ENCODE measurements around the gene TEX264.

The TEX264 gene

DNA sequence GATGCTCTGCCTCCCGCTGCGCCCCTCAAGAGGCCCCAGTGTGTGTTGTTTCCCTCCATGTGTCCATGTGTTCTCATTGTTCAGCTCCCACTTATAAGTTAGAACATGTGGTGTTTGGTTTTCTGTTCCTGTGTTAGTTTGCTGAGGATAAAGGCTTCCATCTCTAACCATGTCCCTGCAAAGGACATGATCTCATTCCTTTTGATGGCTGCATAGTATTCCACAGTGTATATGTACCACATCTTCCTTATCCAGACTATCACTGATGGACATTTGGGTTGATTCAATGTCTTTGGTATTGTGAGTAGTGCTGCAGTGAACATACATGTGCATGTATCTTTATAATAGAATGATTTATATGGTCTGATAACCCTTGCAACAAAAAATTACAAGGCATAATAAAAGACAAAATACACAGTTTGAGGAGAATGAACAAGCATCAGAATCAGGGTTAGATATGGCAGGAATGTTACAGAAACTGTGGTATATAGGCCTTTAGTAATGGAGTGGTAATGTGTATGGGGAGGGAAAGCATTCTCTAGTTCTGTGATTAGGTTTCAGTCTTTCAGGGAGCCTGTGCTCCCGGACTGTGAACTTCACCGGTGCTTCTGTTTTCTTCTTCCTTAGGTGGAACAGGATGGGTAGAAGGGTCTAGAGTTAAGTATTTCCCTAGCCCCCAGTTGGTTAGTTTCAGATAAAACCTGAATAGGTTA lies 63.0 kb downstream of the TEX264 start:
- no peak overlapping the region for H2AFZ ChIP-seq (ENCODE audit: low read length)
- no peaks in the 10 kb centered on the region for H3K9me3 ChIP-seq (replicated peaks in 1 of 2; ENCODE audit: control insufficient read depth in 2 of 2, insufficient read depth in 1 of 2, low read depth in 1 of 2, low read length in 2 of 2)
- H3K4me3 ChIP-seq (ENCODE audit: low read length in 2 of 2): no peak overlapping the region
- H2AK5ac ChIP-seq (ENCODE audit: low read depth, low read length): no peak overlapping the region
- H4K91ac ChIP-seq (ENCODE audit: low read depth, low read length, poor library complexity): no peak overlapping the region
- H2BK12ac ChIP-seq (ENCODE audit: low read length): no peak overlapping the region
- H3K36me3 ChIP-seq (replicated peaks in 1 of 2; ENCODE audit: control insufficient read depth in 2 of 2, insufficient read depth in 2 of 2, low read length in 2 of 2): no peaks in the 10 kb centered on the region
- no CpG with 5 or more reads among the region's 4 CpGs for WGBS, 2 donors (ENCODE audit: extremely low coverage in 2 of 2, insufficient read length in 2 of 2, insufficient replicate concordance in 1 of 2)
- H3K79me1 ChIP-seq (ENCODE audit: low read depth, low read length): no peaks in the 10 kb centered on the region
- H3K27me3 ChIP-seq (ENCODE audit: control insufficient read depth in 3 of 3, insufficient read depth in 3 of 3, low read depth in 1 of 3, low read length in 3 of 3): peaks cover 0 to 11% (median 0%) of the 10 kb centered on the region in 3 experiments
- no peak overlapping the region for H4K8ac ChIP-seq (ENCODE audit: low read depth, low read length)
- no peak overlapping the region for H3K9ac ChIP-seq (ENCODE audit: low read depth, low read length, poor library complexity)
- H2BK15ac ChIP-seq (ENCODE audit: low read length): no peak overlapping the region
- no peak overlapping the region for H3K4ac ChIP-seq (ENCODE audit: low read length)
- no peak overlapping the region for H3K23ac ChIP-seq (ENCODE audit: low read depth, low read length, poor library complexity)
- H3K4me1 ChIP-seq (ENCODE audit: control insufficient read depth in 2 of 2, insufficient read depth in 1 of 2, low read depth in 1 of 2, low read length in 2 of 2): peaks cover 0 to 4% of the 10 kb centered on the region in 2 donors
- H3K27ac ChIP-seq (replicated peaks; ENCODE audit: low read length): no peak overlapping the region
- H2BK5ac ChIP-seq (ENCODE audit: low read length): no peak overlapping the region
- H3K14ac ChIP-seq (ENCODE audit: low read length): no peak overlapping the region
- no peak for DNase-seq (ENCODE audit: low spot score)
- no peak overlapping the region for H3K18ac ChIP-seq (ENCODE audit: low read length)
- H2BK120ac ChIP-seq (ENCODE audit: low read depth, low read length): no peak overlapping the region
- no peak overlapping the region for H3K4me2 ChIP-seq (ENCODE audit: insufficient read depth, low read length, poor library complexity, severe bottlenecking)

DNA sequence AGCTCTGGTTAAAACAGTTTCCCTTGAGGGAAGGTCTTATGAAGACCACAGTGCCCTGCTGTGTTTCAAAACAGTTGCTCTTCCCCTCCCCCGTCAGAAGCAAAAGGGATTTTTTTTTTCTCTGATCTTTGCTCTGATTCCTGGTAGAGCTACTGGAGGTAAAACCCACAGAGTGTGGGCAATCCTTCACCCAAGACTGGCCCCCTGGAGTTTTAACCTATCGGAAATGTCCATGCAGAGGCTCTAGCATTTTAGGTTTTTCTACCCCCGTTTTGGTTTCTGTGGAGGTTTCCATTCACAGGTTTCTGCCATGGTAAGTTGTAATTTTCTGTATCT lies 63.5 kb downstream of the TEX264 start:
- Histone ChIP-seq H2AK5ac (ENCODE audit: low read depth, low read length) (no peak overlapping the region), H2AFZ (ENCODE audit: low read length) (peak overlapping the region; percentile 21), H3K36me3 (replicated peaks in 1 of 2; ENCODE audit: control insufficient read depth in 2 of 2, insufficient read depth in 2 of 2, low read length in 2 of 2) (no peaks in the 10 kb centered on the region), H4K91ac (ENCODE audit: low read depth, low read length, poor library complexity) (no peak overlapping the region), H3K23ac (ENCODE audit: low read depth, low read length, poor library complexity) (no peak overlapping the region), H3K4me3 (ENCODE audit: low read length in 2 of 2) (no peak overlapping the region), H3K18ac (ENCODE audit: low read length) (no peak overlapping the region), H2BK5ac (ENCODE audit: low read length) (no peak overlapping the region), H2BK12ac (ENCODE audit: low read length) (no peak overlapping the region), H2BK15ac (ENCODE audit: low read length) (no peak overlapping the region), H4K8ac (ENCODE audit: low read depth, low read length) (no peak overlapping the region), H3K14ac (ENCODE audit: low read length) (no peak overlapping the region), H3K9ac (ENCODE audit: low read depth, low read length, poor library complexity) (no peak overlapping the region), H3K27me3 (ENCODE audit: control insufficient read depth in 3 of 3, insufficient read depth in 3 of 3, low read depth in 1 of 3, low read length in 3 of 3) (peaks cover 0 to 16% (median 0%) of the 10 kb centered on the region in 3 experiments), H3K9me3 (replicated peaks in 1 of 2; ENCODE audit: control insufficient read depth in 2 of 2, insufficient read depth in 1 of 2, low read depth in 1 of 2, low read length in 2 of 2) (no peaks in the 10 kb centered on the region), H3K4ac (ENCODE audit: low read length) (no peak overlapping the region), H3K27ac (replicated peaks; ENCODE audit: low read length) (no peak overlapping the region), H3K4me1 (ENCODE audit: control insufficient read depth in 2 of 2, insufficient read depth in 1 of 2, low read depth in 1 of 2, low read length in 2 of 2) (peaks cover 0 to 4% of the 10 kb centered on the region in 2 donors), H3K79me1 (ENCODE audit: low read depth, low read length) (no peaks in the 10 kb centered on the region), H3K4me2 (ENCODE audit: insufficient read depth, low read length, poor library complexity, severe bottlenecking) (no peak overlapping the region), H2BK120ac (ENCODE audit: low read depth, low read length) (no peak overlapping the region)
- no peak for DNase-seq (ENCODE audit: low spot score)
- no CpG with 5 or more reads among the region's 3 CpGs for WGBS, 2 donors (ENCODE audit: extremely low coverage in 2 of 2, insufficient read length in 2 of 2, insufficient replicate concordance in 1 of 2)

DNA sequence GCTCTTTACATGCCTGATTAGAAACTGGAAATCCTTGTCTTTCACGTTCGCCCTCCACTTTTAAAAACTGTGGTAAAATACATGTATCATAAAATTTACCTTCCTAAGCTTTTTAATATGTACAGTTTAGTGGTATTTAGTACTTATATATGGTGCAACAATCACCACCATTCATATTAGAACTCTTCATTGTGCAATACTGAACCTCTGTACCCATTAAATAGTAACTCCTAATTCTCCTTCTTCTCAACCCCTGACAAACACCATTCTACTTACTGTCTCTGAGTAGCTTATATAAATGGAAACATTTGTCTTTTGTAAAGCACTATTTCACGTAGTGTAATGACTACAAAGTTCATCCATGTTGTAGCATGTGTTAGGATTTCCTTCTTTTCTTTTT lies 64.0 kb downstream of the TEX264 start:
- H3K79me1 ChIP-seq (ENCODE audit: low read depth, low read length): no peaks in the 10 kb centered on the region
- no peak overlapping the region for H2AFZ ChIP-seq (ENCODE audit: low read length)
- H3K14ac ChIP-seq (ENCODE audit: low read length): no peak overlapping the region
- no peak overlapping the region for H2BK12ac ChIP-seq (ENCODE audit: low read length)
- H4K91ac ChIP-seq (ENCODE audit: low read depth, low read length, poor library complexity): no peak overlapping the region
- H3K4me3 ChIP-seq (ENCODE audit: low read length in 2 of 2): no peak overlapping the region
- H2BK120ac ChIP-seq (ENCODE audit: low read depth, low read length): no peak overlapping the region
- no CpG with 5 or more reads among the region's 3 CpGs for WGBS, 2 donors (ENCODE audit: extremely low coverage in 2 of 2, insufficient read length in 2 of 2, insufficient replicate concordance in 1 of 2)
- peaks cover 0 to 20% (median 0%) of the 10 kb centered on the region in 3 experiments for H3K27me3 ChIP-seq (ENCODE audit: control insufficient read depth in 3 of 3, insufficient read depth in 3 of 3, low read depth in 1 of 3, low read length in 3 of 3)
- no peak overlapping the region for H3K27ac ChIP-seq (replicated peaks; ENCODE audit: low read length)
- H3K9me3 ChIP-seq (replicated peaks in 1 of 2; ENCODE audit: control insufficient read depth in 2 of 2, insufficient read depth in 1 of 2, low read depth in 1 of 2, low read length in 2 of 2): no peaks in the 10 kb centered on the region
- H3K4ac ChIP-seq (ENCODE audit: low read length): no peak overlapping the region
- no peaks in the 10 kb centered on the region for H3K36me3 ChIP-seq (replicated peaks in 1 of 2; ENCODE audit: control insufficient read depth in 2 of 2, insufficient read depth in 2 of 2, low read length in 2 of 2)
- H2BK5ac ChIP-seq (ENCODE audit: low read length): no peak overlapping the region
- no peak overlapping the region for H2AK5ac ChIP-seq (ENCODE audit: low read depth, low read length)
- H3K23ac ChIP-seq (ENCODE audit: low read depth, low read length, poor library complexity): no peak overlapping the region
- H3K18ac ChIP-seq (ENCODE audit: low read length): no peak overlapping the region
- H4K8ac ChIP-seq (ENCODE audit: low read depth, low read length): no peak overlapping the region
- DNase-seq (ENCODE audit: low spot score): no peak
- H3K4me1 ChIP-seq (ENCODE audit: control insufficient read depth in 2 of 2, insufficient read depth in 1 of 2, low read depth in 1 of 2, low read length in 2 of 2): peaks cover 0 to 4% of the 10 kb centered on the region in 2 donors
- H3K9ac ChIP-seq (ENCODE audit: low read depth, low read length, poor library complexity): no peak overlapping the region
- H2BK15ac ChIP-seq (ENCODE audit: low read length): no peak overlapping the region
- no peak overlapping the region for H3K4me2 ChIP-seq (ENCODE audit: insufficient read depth, low read length, poor library complexity, severe bottlenecking)

DNA sequence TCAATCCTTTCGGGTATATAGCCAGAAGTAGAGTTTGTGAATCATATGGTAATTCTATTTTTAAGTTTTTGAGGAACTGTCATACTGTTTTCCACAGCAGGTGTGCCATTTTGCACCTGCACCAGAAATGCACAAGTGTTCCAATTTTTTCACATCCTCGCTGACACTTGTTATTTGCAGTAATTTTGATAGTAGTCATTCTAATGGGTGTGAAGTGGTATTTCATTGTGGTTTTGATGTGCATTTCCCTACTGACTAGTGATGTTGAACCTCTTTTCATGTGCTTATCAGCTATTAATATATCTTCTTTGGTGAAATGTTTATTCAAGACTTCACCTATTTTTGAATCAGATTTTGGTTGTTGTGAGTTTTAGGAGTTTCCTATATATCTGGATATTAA lies 64.9 kb downstream of the TEX264 start:
- Histone ChIP-seq H3K4me2 (ENCODE audit: insufficient read depth, low read length, poor library complexity, severe bottlenecking) (no peak overlapping the region), H4K91ac (ENCODE audit: low read depth, low read length, poor library complexity) (no peak overlapping the region), H2BK15ac (ENCODE audit: low read length) (no peak overlapping the region), H2BK5ac (ENCODE audit: low read length) (no peak overlapping the region), H3K4ac (ENCODE audit: low read length) (no peak overlapping the region), H3K27me3 (ENCODE audit: control insufficient read depth in 3 of 3, insufficient read depth in 3 of 3, low read depth in 1 of 3, low read length in 3 of 3) (peaks cover 0 to 26% (median 0%) of the 10 kb centered on the region in 3 experiments), H3K4me3 (ENCODE audit: low read length in 2 of 2) (no peak overlapping the region), H2AFZ (ENCODE audit: low read length) (no peak overlapping the region), H3K27ac (replicated peaks; ENCODE audit: low read length) (no peak overlapping the region), H3K18ac (ENCODE audit: low read length) (no peak overlapping the region), H2BK120ac (ENCODE audit: low read depth, low read length) (no peak overlapping the region), H3K14ac (ENCODE audit: low read length) (no peak overlapping the region), H3K23ac (ENCODE audit: low read depth, low read length, poor library complexity) (no peak overlapping the region), H3K36me3 (replicated peaks in 1 of 2; ENCODE audit: control insufficient read depth in 2 of 2, insufficient read depth in 2 of 2, low read length in 2 of 2) (no peaks in the 10 kb centered on the region), H2AK5ac (ENCODE audit: low read depth, low read length) (no peak overlapping the region), H3K79me1 (ENCODE audit: low read depth, low read length) (no peaks in the 10 kb centered on the region), H2BK12ac (ENCODE audit: low read length) (no peak overlapping the region), H3K4me1 (ENCODE audit: control insufficient read depth in 2 of 2, insufficient read depth in 1 of 2, low read depth in 1 of 2, low read length in 2 of 2) (peaks cover 0 to 4% of the 10 kb centered on the region in 2 donors), H3K9me3 (replicated peaks in 1 of 2; ENCODE audit: control insufficient read depth in 2 of 2, insufficient read depth in 1 of 2, low read depth in 1 of 2, low read length in 2 of 2) (no peaks in the 10 kb centered on the region), H3K9ac (ENCODE audit: low read depth, low read length, poor library complexity) (no peak overlapping the region), H4K8ac (ENCODE audit: low read depth, low read length) (no peak overlapping the region)
- no CpG with 5 or more reads among the region's 2 CpGs for WGBS, 2 donors (ENCODE audit: extremely low coverage in 2 of 2, insufficient read length in 2 of 2, insufficient replicate concordance in 1 of 2)
- no peak for DNase-seq (ENCODE audit: low spot score)
